ENCODE measurements around the gene FUT4.

Gene FUT4

DNA sequence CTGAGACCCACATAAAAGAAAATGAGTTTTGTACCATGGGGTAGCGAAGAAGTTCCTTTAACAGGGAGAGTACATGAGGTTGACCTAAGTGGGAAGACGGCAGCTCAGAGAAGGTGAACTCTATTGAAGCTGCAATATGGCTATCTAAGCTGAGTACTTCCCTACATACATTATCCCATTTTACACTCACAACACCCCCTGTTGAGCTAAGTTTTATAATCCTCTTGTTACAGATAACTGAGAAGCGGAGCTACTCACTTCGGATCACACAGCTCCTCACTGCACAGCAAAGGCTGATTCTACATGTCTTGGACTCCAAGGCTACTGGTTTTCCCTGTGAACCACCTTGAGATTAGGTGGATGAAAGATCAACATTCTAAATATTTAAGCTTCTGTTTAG, 15.2 kb downstream of the FUT4 start:
- no peak overlapping the region for H3K4me2 ChIP-seq (ENCODE audit: insufficient read depth, low read length, poor library complexity, severe bottlenecking)
- no peak overlapping the region for H2AFZ ChIP-seq (ENCODE audit: low read length)
- no CpG with 5 or more reads among the region's 4 CpGs for WGBS, 2 donors (ENCODE audit: extremely low coverage in 2 of 2, insufficient read length in 2 of 2, insufficient replicate concordance in 1 of 2)
- H3K4me1 ChIP-seq (ENCODE audit: control insufficient read depth in 2 of 2, insufficient read depth in 1 of 2, low read depth in 1 of 2, low read length in 2 of 2) = peaks cover 0 to 4% of the 10 kb centered on the region in 2 donors
- H3K4ac ChIP-seq (ENCODE audit: low read length) = no peak overlapping the region
- no peak overlapping the region for H2BK5ac ChIP-seq (ENCODE audit: low read length)
- no peaks in the 10 kb centered on the region for H3K36me3 ChIP-seq (replicated peaks in 1 of 2; ENCODE audit: control insufficient read depth in 2 of 2, insufficient read depth in 2 of 2, low read length in 2 of 2)
- no peaks in the 10 kb centered on the region for H3K79me1 ChIP-seq (ENCODE audit: low read depth, low read length)
- H2BK12ac ChIP-seq (ENCODE audit: low read length) = no peak overlapping the region
- H3K9me3 ChIP-seq (replicated peaks in 1 of 2; ENCODE audit: control insufficient read depth in 2 of 2, insufficient read depth in 1 of 2, low read depth in 1 of 2, low read length in 2 of 2) = no peaks in the 10 kb centered on the region
- H4K8ac ChIP-seq (ENCODE audit: low read depth, low read length) = no peak overlapping the region
- no peak overlapping the region for H3K27ac ChIP-seq (replicated peaks; ENCODE audit: low read length)
- no peaks in the 10 kb centered on the region for H3K27me3 ChIP-seq (ENCODE audit: control insufficient read depth in 3 of 3, insufficient read depth in 3 of 3, low read depth in 1 of 3, low read length in 3 of 3)
- no peak overlapping the region for H4K91ac ChIP-seq (ENCODE audit: low read depth, low read length, poor library complexity)
- H2AK5ac ChIP-seq (ENCODE audit: low read depth, low read length) = no peak overlapping the region
- H2BK15ac ChIP-seq (ENCODE audit: low read length) = no peak overlapping the region
- DNase-seq (ENCODE audit: low spot score) = no peak
- no peak overlapping the region for H3K4me3 ChIP-seq (ENCODE audit: low read length in 2 of 2)
- no peak overlapping the region for H2BK120ac ChIP-seq (ENCODE audit: low read depth, low read length)
- H3K9ac ChIP-seq (ENCODE audit: low read depth, low read length, poor library complexity) = no peak overlapping the region
- H3K18ac ChIP-seq (ENCODE audit: low read length) = no peak overlapping the region
- H3K23ac ChIP-seq (ENCODE audit: low read depth, low read length, poor library complexity) = no peak overlapping the region
- no peak overlapping the region for H3K14ac ChIP-seq (ENCODE audit: low read length)

DNA sequence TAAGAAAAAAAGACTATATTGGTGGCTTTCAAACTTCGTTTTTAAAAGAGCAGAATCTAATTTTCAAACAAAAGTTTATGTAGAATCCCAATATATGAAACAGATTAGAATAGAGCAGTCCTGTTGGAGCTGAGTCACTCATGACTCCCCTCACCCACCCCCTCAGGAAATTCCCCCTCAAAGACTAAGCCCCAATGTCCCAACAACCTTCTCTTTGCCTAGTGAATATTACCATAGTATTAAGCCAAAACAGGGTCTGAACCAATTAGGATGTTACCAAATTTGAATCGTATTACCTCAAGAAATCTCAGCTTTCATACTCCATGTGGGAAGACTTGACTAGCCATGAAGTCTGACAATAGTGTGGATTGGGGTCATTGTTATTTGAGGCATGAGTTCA, 15.6 kb downstream of the FUT4 start:
- Histone ChIP-seq H3K4me1 (ENCODE audit: control insufficient read depth in 2 of 2, insufficient read depth in 1 of 2, low read depth in 1 of 2, low read length in 2 of 2) (peaks cover 0 to 4% of the 10 kb centered on the region in 2 donors), H3K4me2 (ENCODE audit: insufficient read depth, low read length, poor library complexity, severe bottlenecking) (no peak overlapping the region), H2AFZ (ENCODE audit: low read length) (no peak overlapping the region), H2BK15ac (ENCODE audit: low read length) (no peak overlapping the region), H3K18ac (ENCODE audit: low read length) (no peak overlapping the region), H3K4me3 (ENCODE audit: low read length in 2 of 2) (no peak overlapping the region), H3K36me3 (replicated peaks in 1 of 2; ENCODE audit: control insufficient read depth in 2 of 2, insufficient read depth in 2 of 2, low read length in 2 of 2) (no peaks in the 10 kb centered on the region), H3K4ac (ENCODE audit: low read length) (no peak overlapping the region), H3K79me1 (ENCODE audit: low read depth, low read length) (no peaks in the 10 kb centered on the region), H2BK120ac (ENCODE audit: low read depth, low read length) (no peak overlapping the region), H2AK5ac (ENCODE audit: low read depth, low read length) (no peak overlapping the region), H3K27me3 (ENCODE audit: control insufficient read depth in 3 of 3, insufficient read depth in 3 of 3, low read depth in 1 of 3, low read length in 3 of 3) (no peaks in the 10 kb centered on the region), H3K27ac (replicated peaks; ENCODE audit: low read length) (no peak overlapping the region), H3K23ac (ENCODE audit: low read depth, low read length, poor library complexity) (no peak overlapping the region), H3K9me3 (replicated peaks in 1 of 2; ENCODE audit: control insufficient read depth in 2 of 2, insufficient read depth in 1 of 2, low read depth in 1 of 2, low read length in 2 of 2) (no peaks in the 10 kb centered on the region), H2BK12ac (ENCODE audit: low read length) (no peak overlapping the region), H3K9ac (ENCODE audit: low read depth, low read length, poor library complexity) (no peak overlapping the region), H4K91ac (ENCODE audit: low read depth, low read length, poor library complexity) (no peak overlapping the region), H2BK5ac (ENCODE audit: low read length) (no peak overlapping the region), H3K14ac (ENCODE audit: low read length) (no peak overlapping the region), H4K8ac (ENCODE audit: low read depth, low read length) (no peak overlapping the region)
- DNase-seq (ENCODE audit: low spot score) = no peak
- no CpG with 5 or more reads among the region's 2 CpGs for WGBS, 2 donors (ENCODE audit: extremely low coverage in 2 of 2, insufficient read length in 2 of 2, insufficient replicate concordance in 1 of 2)

- Histone ChIP-seq H3K18ac (ENCODE audit: low read length) (no peak overlapping the region), H3K9ac (ENCODE audit: low read depth, low read length, poor library complexity) (no peak overlapping the region), H3K14ac (ENCODE audit: low read length) (no peak overlapping the region), H3K79me1 (ENCODE audit: low read depth, low read length) (no peaks in the 10 kb centered on the region), H3K4me2 (ENCODE audit: insufficient read depth, low read length, poor library complexity, severe bottlenecking) (no peak overlapping the region), H3K4ac (ENCODE audit: low read length) (no peak overlapping the region), H3K27ac (replicated peaks; ENCODE audit: low read length) (no peak overlapping the region), H3K4me1 (ENCODE audit: control insufficient read depth in 2 of 2, insufficient read depth in 1 of 2, low read depth in 1 of 2, low read length in 2 of 2) (peaks cover 0 to 4% of the 10 kb centered on the region in 2 donors), H2BK5ac (ENCODE audit: low read length) (no peak overlapping the region), H3K9me3 (replicated peaks in 1 of 2; ENCODE audit: control insufficient read depth in 2 of 2, insufficient read depth in 1 of 2, low read depth in 1 of 2, low read length in 2 of 2) (no peaks in the 10 kb centered on the region), H2BK12ac (ENCODE audit: low read length) (no peak overlapping the region), H3K36me3 (replicated peaks in 1 of 2; ENCODE audit: control insufficient read depth in 2 of 2, insufficient read depth in 2 of 2, low read length in 2 of 2) (no peaks in the 10 kb centered on the region), H4K8ac (ENCODE audit: low read depth, low read length) (no peak overlapping the region), H4K91ac (ENCODE audit: low read depth, low read length, poor library complexity) (no peak overlapping the region), H3K27me3 (ENCODE audit: control insufficient read depth in 3 of 3, insufficient read depth in 3 of 3, low read depth in 1 of 3, low read length in 3 of 3) (no peaks in the 10 kb centered on the region), H2BK15ac (ENCODE audit: low read length) (no peak overlapping the region), H3K23ac (ENCODE audit: low read depth, low read length, poor library complexity) (no peak overlapping the region), H2BK120ac (ENCODE audit: low read depth, low read length) (no peak overlapping the region), H2AK5ac (ENCODE audit: low read depth, low read length) (no peak overlapping the region), H2AFZ (ENCODE audit: low read length) (no peak overlapping the region), H3K4me3 (ENCODE audit: low read length in 2 of 2) (no peak overlapping the region)
- no CpG with 5 or more reads among the region's 3 CpGs for WGBS, 2 donors (ENCODE audit: extremely low coverage in 2 of 2, insufficient read length in 2 of 2, insufficient replicate concordance in 1 of 2)
- no peak for DNase-seq (ENCODE audit: low spot score)
These were observed 17.1 kb downstream of the FUT4 start for GRCh38 chr11:94560834-94561233.

DNA sequence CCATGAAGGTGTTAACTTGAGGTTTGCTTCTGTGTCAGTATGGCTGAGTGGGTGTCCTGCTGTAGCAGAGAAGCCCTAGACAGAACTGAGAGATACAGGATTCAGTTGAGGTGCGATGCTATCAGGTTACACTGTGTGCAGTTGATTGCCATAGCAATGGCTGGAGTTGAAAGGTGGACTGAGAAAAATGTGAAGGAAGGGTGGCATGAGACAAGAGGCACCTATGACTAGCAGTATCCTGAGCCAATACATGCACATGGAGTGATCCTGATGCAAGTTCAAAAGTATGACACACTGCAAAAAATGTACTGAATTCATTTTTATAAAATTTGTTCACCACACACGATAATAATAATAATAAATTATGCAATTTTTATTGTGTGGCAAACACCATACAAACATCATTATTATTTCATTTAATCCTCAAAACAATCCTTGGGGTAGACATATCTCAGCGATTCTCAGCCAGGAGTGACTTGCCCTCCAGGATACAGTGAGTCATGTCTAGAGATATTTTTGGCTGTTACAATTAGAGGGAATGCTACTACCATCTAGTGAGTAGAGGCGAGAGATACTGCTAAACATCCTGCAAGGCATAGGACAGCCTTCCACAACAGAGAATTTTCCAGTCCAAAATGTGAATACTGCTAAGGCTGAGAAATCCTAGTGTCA, 19.6 kb downstream of the FUT4 start:
- H2AFZ ChIP-seq (ENCODE audit: low read length) = no peak overlapping the region
- H2AK5ac ChIP-seq (ENCODE audit: low read depth, low read length) = no peak overlapping the region
- no peak overlapping the region for H3K4me2 ChIP-seq (ENCODE audit: insufficient read depth, low read length, poor library complexity, severe bottlenecking)
- H2BK15ac ChIP-seq (ENCODE audit: low read length) = no peak overlapping the region
- no peak overlapping the region for H2BK5ac ChIP-seq (ENCODE audit: low read length)
- H3K14ac ChIP-seq (ENCODE audit: low read length) = no peak overlapping the region
- peaks cover 0 to 4% of the 10 kb centered on the region in 2 donors for H3K4me1 ChIP-seq (ENCODE audit: control insufficient read depth in 2 of 2, insufficient read depth in 1 of 2, low read depth in 1 of 2, low read length in 2 of 2)
- H2BK12ac ChIP-seq (ENCODE audit: low read length) = no peak overlapping the region
- no peak overlapping the region for H3K27ac ChIP-seq (replicated peaks; ENCODE audit: low read length)
- H3K23ac ChIP-seq (ENCODE audit: low read depth, low read length, poor library complexity) = no peak overlapping the region
- no peak overlapping the region for H2BK120ac ChIP-seq (ENCODE audit: low read depth, low read length)
- H3K27me3 ChIP-seq (ENCODE audit: control insufficient read depth in 3 of 3, insufficient read depth in 3 of 3, low read depth in 1 of 3, low read length in 3 of 3) = no peaks in the 10 kb centered on the region
- no peak overlapping the region for H4K8ac ChIP-seq (ENCODE audit: low read depth, low read length)
- no peaks in the 10 kb centered on the region for H3K79me1 ChIP-seq (ENCODE audit: low read depth, low read length)
- DNase-seq (ENCODE audit: low spot score) = no peak
- H4K91ac ChIP-seq (ENCODE audit: low read depth, low read length, poor library complexity) = no peak overlapping the region
- no peaks in the 10 kb centered on the region for H3K9me3 ChIP-seq (replicated peaks in 1 of 2; ENCODE audit: control insufficient read depth in 2 of 2, insufficient read depth in 1 of 2, low read depth in 1 of 2, low read length in 2 of 2)
- no peaks in the 10 kb centered on the region for H3K36me3 ChIP-seq (replicated peaks in 1 of 2; ENCODE audit: control insufficient read depth in 2 of 2, insufficient read depth in 2 of 2, low read length in 2 of 2)
- H3K18ac ChIP-seq (ENCODE audit: low read length) = no peak overlapping the region
- H3K4ac ChIP-seq (ENCODE audit: low read length) = no peak overlapping the region
- no peak overlapping the region for H3K9ac ChIP-seq (ENCODE audit: low read depth, low read length, poor library complexity)
- H3K4me3 ChIP-seq (ENCODE audit: low read length in 2 of 2) = no peak overlapping the region
- WGBS, 2 donors (ENCODE audit: extremely low coverage in 2 of 2, insufficient read length in 2 of 2, insufficient replicate concordance in 1 of 2) = no CpG with 5 or more reads among the region's 4 CpGs
